Renal cortex interstitium (tissue), 11 donors: ENCODE measurements around the gene COX7A2. TPM values are rescaled to one million over a fixed set of nuclear protein-coding genes. Genes with fewer than 3 reads are reported as not detected.

Experiments used
- DNase-seq, 11 donors: peaks; one replicate each; pipeline ENCODE4 v3.0.0-alpha.2; 2013; ENCODE audit warnings: low read depth in 9 of 11, low spot score in 4 of 11; ENCODE audit errors: extremely low read depth in 1 of 11
- polyA plus RNA-seq, 3 donors: library from polyadenylated mRNA; unstranded; fragments of 120-200 nt; gene quantifications; one replicate each; pipeline ENCODE4 v1.2.1, GENCODE V29; 2013; ENCODE audit not compliant: insufficient read length in 3 of 3

COX7A2 gene
- polyA plus RNA-seq, 3 donors, result 259 to 291 (median 281) TPM

DNA sequence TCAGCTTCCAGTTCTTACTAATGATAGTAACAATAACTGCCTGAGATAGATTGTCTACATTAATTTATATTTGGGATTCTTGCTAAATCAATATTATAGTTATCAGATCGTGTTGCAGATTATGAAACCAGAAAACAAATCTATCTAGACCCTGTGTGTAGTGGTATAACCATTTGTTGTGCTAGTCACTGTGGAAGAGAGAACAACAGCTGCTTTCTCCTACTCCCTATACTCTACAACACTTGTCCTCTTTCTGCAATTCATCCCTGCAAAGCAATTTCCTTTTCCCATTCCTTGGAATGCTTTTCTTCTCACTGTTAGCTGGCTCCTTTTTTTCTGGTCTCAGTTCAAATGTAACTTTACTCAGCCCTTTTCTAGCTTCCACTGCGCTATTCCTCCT, 8.3 kb downstream of the COX7A2 start:
- DNase-seq, result no peak

DNA sequence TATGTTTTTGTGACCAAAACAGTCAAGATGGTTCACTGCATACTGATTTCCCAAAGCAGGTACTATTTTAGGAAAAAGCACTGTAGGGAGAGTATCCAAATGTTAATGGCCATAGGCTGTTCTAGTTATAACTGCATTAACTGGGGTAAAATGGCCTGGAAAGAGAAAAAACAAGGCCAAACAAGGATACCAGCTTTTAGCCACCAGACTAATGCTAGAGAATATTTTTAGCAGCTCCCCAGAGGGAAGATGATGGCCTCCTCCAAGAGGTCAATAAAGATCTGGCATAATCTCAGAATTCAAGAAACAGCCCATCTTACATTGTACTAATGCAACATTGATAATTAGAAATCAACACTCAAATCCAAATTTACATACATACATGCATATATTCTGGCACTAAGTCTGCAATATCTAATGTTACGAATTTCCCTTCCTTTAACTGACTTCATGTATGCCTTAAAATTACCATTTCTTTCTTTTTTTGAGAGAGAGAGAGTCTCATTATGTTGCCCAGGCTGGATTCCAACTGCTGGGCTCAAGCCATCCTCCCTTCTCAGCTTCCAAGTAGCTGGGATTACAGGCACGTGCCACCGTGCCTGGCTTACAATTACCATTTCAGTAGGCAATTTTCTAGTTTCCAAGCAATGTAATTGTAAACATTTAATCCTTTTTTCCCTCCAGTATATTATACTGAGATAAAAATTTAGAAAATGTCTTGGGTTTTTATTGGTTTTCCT, 9.3 kb downstream of the COX7A2 start:
- DNase-seq, result no peak

DNA sequence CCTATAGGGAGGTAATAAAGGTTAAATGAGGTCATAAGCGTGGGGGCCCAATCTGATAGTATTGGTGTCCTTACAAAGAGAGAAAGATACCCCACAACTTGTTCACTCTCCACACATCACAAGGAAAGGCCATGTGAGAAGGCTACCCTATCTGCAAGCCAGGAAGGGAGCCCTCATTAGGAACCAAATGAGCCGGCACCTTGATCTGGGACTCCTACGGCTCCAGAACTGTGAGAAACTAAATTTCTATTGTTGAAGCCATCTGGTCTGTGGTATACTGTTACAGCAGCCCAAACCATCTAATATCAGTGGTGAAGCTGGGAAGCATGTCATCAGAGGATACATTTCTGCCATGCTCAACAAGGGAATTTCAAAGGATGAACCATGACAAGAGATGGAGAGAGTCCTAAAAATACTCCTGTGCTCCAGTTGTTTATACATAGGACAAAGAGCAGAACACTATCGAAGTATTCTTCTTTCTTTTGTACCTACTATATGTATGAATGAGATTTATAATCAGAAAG, 10.4 kb downstream of the COX7A2 start:
- DNase-seq, result no peak

DNA sequence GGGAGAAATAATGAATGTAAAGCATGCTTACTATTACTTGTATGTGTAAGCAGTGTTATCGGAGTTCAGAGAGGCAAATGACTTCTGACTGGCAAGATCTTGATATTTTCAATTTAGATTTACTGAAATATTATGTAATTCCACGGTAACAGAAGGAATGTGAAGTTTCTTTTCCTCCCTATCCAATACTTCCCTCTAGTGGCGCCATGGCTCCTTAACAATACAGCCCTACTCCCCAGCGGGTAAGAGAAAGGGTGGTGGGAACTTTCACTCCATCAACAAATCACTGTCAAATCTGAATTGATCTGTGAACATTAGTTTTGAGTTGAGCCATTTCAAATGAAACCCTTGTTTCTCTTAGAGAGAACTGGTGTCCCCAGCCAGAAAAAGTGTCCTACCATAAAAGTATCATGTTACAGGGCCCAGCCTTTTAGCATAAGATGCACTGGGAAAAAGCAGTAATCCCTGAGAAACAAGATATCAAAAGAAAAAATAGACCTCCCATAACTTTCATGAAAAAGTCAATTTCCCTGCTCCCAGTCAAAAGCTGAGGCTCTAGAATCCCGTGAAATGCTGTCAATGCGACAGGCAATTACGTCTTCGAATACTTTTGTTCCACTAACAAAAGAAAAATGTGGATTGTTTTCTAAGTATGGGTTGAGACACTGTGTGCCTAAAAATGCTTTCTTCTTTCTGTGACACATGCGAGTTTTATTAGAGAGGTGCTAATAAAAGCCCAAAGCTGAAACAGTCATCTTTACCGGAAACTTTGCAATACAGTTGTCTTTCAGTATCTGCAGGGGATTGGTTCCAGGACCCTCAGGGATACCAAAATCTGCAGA, 12.9 kb downstream of the COX7A2 start:
- no peak for DNase-seq

DNA sequence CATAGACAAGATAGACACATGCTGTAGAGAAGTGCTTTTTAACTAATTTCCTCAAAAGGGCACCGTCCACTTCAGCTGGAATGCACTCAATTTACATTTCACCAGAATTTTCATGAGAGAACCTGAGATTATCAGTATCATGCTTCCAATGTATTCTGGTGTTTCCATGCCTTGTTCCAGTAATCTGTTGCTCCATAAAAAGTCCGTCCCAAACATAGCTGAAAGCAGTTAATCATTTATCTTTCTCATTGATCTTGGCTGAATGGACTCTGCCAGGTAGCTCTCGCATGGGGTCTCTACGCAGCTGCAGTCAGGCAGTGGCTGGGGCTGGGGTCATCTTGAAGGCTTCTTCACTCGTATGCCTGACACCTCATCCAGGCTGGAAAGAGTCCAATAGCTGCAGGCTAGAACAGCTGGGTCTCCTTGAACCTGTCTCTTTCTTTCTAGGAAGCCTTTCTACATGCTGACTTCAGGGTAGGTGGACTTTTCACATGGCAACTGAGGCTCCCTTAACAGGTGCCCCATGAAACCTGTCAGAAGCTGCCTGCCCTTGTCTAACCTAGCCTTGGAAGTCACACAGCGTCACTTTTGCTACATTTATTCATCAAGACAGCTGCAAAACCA, 19.2 kb downstream of the COX7A2 start:
- no peak for DNase-seq

DNA sequence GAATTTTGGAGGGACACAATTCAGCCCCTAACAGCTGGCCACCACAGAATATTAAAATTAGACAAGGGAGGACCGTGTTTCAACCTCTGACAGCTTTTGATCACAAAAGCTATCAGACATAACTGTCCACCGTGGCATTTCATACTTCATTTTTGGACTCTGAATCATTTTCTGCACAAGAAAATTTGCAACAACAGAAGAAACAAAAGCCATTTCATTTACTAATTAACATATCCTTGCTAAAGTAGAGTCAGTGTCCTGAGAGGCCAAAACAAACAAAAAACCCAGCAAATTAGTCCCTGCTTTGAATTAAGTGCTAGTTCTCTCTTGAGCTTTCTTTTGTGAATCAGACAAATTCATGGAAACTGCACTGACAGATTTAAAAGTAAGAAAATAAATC, 20.2 kb downstream of the COX7A2 start:
- DNase-seq, result no peak

DNA sequence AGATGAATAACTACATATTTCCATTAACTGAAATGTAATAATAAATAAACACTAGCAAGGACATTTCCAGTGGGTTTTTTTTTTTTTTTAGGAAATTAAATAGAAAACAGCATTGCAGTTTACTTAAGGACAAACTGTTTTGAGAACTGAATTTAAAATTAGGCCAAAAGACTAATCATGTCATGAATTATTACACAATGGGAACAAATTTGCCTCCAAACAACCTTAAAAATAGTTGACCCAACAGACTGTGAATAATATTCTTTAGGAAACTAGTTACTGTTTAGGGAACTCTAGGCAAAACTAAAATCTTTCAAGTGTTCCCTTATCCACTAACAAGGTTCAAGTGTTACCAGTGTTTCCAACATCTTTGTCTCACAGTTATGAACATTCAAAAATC, 21.3 kb downstream of the COX7A2 start:
- DNase-seq, result no peak

DNA sequence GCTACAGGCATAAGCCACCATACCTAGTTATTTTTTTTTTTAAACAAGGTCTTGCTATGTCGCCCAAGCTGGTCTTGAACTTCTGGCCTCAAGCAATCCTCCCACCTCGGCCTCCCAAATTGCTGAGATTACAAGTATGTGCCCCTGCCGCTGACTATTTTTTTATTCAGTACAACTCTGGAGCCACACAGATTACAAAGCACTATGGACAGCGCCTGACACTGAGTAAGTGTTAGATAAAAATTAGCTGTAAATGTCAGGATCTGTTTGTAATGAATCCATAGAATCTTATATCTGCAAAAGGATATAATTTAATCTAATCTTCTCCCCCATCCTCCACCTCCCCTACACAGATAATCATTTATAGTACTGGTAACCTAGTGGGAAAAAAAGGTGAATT, 22.5 kb downstream of the COX7A2 start:
- DNase-seq, result no peak

DNA sequence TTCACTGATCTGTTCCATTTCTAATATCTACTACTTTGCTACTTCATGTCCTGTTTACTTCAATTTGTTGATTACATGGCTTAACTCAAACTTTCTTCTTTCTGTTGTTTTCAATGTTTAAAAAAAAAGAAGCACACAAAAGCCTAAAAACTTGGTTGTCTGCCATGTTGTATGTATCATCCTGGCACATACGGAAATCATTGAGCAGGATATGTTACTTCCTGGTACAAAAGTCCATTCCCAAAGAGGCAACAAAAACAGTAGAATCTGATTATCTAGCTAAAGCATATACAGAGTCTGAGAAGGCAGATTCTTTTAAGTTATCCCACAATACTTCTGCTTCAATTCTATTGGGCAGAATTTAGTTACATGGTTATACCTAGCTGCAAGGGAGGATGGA, 23.2 kb downstream of the COX7A2 start:
- no peak for DNase-seq

DNA sequence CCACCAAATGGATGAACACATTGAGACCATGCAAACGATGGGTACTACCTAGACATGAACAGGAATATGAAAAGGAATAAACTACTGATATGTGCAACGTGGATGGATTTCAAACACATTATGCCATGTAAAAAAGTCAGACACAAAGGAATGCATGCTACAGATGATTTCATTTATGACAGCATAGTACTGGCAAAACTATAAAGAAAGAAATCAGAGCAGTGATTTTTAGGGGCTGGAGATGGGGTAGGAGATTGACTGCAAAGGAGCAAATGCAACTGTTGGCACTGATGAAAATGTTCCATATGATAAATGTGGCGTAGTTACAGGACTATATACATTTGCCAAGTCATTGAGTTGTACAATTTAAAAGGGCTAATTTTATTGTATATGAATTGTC, 24.3 kb downstream of the COX7A2 start:
- no peak for DNase-seq

DNA sequence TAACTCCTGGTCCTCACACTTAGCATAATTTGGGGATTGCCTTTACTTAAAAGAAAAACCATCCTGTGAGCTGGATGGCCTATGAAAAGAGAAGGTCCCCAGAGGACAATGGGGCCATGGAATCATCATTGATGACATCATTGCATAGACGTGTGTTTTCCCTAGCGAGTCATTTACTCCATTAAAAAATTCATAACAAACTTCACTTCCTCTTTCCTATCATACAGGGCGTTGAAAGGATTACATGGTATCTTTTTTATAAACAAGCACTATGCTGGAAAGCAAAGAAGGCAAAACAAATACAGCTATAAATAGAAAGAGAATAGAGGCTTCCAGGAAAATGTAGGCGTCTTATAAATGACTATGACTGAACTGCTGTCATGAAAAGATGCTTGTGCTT, 26.4 kb downstream of the COX7A2 start:
- DNase-seq, result no peak

DNA sequence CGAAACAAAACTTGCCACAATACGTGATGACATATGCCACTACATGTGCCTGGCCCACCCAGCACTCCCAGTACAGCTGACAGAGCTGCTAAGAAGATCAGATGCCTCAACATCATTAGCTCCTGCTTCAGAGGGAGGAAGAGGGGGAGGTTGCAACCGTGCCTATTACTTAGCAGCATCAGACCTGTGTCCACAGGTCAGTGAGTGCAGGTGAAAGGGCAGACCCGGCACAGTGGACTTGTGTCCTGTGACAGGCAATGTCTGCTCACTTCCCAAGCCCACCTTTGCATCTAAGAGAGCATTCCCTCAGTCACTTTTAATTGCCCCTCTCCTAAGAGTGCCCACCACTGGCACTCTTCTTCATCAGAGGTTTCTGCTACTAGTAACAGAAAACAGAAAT, 28.3 kb downstream of the COX7A2 start:
- DNase-seq, result no peak

DNA sequence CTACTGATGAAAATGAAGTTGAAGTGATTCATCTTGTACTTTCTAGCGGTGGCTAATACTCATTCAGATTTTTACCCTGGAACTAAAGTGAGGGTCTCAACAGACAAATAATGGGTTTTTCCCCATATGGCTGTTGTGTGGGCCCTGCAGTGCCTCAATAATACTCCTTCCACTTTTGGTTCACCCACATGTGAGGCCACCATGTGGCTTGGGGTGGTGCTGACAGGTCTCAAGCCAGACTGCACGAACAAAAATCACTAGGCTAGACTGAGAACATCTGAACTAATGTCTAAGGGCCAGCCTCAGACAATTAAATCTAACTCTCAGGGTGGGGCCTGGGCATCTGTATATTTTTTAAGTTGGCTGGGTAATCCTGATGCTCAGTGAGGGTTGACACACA, 29.9 kb downstream of the COX7A2 start:
- DNase-seq, result no peak

DNA sequence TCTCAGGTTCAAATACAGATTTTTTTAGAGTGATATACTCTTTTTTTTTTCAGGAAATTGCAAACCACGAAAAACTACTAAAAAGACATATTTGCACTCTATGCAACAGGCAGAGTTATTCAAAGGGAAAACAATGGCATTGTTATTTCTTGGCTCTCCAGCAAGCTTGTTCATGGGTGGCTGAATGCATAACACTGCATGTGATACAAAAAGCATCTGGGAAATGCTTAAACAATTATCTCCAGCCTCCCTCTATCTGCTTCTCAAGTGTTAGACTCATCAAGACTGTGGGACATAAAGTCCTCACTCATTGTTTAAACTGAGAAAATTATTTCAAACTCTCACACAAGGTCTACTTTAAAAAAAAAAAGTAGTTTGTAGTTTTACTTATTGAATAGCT, 30.5 kb downstream of the COX7A2 start:
- no peak for DNase-seq

DNA sequence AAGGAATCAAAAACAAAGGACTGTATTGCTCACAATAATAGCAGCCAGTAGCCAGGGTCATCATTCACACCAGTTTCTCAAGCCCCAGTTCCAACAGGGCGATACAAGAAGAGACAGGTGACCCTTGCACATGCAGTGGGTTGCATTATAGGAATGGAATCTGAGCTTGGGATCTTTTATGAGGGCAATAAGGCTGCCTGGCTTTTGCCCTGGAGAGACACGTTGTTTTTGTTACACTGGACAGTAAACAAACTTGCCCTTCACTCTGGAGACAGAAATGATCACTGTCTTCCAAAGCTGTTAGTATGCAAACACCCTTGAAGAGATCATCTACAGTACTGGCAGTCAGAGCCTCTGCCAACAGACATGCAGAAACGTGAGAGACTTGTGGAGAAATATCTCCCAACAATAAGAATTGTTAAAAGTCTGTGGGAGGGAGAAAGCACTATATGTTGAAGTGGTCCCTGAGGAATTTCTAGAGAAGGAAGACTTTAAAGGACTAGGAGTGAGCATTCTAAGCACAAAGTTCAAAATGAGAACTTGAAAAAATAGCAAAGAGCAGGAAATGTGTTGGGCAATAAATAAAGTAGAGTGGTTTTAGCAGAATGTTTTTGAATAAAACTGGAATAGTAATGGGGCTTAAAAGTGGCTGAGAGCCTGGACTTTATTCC, 31.5 kb downstream of the COX7A2 start:
- no peak for DNase-seq

DNA sequence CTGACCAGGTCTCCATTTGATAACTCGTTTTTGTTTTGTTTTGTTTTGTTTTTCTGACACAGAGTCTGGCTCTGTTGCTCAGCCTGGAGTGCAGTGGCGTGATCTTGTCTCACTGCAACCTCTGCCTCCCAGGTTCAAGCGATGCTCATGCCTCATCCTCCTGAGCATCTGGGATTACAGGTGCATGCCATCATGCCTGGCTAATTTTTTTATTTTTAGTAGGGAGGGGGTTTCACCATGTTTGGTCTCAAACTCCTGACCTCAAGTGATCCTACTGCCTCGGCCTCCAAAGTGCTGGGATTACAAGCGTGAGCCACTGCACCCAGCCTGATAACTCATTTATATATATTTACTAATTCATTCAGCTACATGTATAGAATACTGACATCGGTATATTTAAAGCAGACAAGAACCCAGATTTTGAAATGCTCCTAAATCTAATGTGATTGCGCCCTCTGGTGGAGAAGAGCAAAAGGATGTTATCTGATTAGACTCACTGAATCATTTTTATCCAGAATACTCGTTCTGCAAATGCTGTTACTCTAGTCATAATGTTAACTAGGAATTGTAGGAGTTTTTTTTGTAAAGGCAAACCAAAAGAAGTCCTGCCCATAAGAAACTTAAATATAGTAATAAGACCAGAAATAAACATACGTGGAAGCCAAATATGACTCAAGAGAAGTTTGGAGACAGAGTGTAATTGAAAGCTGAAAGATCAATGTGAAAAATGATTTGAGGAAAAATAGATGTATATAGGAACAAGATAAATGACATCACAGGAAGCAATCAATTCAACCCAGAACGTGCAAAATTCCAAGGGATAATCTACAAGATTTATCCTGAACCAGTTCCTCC, 32.5 kb downstream of the COX7A2 start:
- DNase-seq, result no peak

DNA sequence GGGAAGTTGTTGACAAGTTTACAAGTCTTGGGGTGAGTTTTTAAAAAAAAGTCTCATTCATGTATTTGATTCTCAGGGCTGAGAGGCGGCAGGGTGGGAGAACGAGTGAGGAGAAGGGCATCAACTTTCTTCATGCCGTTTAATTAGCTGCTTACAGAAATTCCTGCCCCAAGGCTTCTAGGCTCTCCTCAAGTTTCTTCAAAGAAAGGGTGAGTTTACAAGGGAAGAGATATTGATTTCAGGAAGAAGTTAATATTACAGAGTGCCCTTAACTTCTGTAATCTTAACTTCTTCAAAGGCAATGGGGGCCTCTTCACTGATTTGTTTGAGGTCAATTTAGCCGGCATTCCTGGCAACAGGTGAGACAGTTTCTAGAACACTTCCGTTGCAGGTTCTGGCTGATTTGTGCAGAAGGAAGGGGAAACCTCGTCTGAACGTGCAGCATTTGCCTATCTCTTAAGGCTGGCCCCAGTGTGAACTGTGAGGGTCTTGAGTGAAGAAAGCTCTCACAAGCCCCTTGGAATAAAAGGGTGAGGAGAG, 34.3 kb downstream of the COX7A2 start:
- no peak for DNase-seq
